Subcutaneous adipose tissue (tissue), 4 donors: Measurements from ENCODE around the gene PLBD2. TPM values are rescaled to one million over a fixed set of nuclear protein-coding genes. Genes with fewer than 3 reads are reported as not detected.

ENCODE experiments used
- total RNA-seq, 4 donors: library from RNA; depleted of rRNA; stranded (reverse); fragments of >200 nt; gene quantifications; one replicate each; pipeline ENCODE4 v1.1.0, GENCODE V29; 2016
- TF ChIP-seq, protein P1 (sequence below): fragments of 450-650 bp; IDR thresholded peaks from one replicate; pipeline ENCODE4 v1.5.1; 2016; ENCODE audit warnings: low read depth, mild to moderate bottlenecking, control low read depth, antibody characterized with exemption, moderate library complexity

Gene PLBD2
- total RNA-seq, 4 donors from 2014 or later, result 31.8 to 69.7 (median 59.5) TPM

DNA sequence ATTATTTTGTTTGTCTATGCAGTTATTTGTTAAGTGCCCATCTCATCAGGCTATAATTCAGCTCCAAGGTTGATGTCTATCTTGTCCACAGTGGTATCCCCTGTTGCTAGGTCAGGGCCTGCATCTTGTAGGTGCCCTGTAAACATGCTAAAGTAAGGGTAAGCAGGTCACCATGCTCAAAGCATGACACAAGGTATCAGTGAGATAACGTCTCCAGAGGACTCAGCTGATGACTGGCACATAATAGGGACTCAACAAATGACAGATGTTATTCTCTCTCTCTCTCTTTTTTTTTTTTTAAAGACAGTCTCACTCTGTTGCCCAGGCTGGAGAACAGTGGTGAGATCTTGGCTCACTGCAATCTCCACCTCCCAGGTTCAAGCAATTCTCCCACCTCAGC is 66.1 kb downstream of the PLBD2 start:
- TF ChIP-seq, protein P1, sequence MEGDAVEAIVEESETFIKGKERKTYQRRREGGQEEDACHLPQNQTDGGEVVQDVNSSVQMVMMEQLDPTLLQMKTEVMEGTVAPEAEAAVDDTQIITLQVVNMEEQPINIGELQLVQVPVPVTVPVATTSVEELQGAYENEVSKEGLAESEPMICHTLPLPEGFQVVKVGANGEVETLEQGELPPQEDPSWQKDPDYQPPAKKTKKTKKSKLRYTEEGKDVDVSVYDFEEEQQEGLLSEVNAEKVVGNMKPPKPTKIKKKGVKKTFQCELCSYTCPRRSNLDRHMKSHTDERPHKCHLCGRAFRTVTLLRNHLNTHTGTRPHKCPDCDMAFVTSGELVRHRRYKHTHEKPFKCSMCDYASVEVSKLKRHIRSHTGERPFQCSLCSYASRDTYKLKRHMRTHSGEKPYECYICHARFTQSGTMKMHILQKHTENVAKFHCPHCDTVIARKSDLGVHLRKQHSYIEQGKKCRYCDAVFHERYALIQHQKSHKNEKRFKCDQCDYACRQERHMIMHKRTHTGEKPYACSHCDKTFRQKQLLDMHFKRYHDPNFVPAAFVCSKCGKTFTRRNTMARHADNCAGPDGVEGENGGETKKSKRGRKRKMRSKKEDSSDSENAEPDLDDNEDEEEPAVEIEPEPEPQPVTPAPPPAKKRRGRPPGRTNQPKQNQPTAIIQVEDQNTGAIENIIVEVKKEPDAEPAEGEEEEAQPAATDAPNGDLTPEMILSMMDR, result no peak

DNA sequence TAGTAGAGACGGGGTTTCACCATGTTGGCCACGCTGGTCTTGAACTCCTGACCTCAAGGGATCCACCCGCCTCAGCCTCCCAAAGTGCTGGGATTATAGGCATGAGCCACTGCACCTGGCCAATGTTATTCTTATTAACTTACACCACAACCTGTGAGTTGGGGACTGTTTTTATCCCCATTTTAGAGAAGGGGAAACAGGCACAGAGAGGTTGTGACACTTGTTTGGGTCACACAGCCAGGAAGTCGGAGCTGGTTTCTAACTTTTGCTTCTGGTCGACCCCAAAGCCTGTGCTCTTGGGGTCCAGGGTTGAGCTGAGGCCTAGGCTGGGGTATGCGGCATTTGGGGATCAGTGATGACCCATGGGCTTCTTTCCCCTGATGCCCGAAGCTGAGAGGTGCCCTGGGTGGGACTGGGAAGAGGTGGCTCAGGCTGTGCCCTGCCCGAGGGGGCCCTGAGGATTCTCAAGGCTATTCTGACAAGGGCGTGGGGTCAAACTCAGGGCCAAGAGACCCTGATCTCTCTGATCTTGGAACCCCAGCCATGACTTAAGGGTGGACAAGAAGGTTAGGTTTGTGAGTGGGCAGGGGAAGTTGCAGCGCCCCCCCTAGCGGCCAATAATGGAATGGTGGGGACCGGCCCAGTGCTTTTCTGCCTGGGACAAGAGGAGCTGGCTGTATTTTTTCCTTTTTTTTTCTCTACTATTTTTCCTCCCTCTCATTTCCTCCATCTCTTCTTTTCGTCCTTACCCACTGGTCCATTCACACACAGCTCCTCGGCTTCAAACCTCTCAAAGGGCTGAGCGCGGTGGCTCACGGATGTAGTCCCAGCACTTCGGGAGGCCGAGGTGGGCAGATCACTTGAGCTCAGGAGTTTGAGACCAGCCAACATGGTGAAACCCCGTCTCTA is 66.8 kb downstream of the PLBD2 start:
- TF ChIP-seq, protein P1, result no peak

DNA sequence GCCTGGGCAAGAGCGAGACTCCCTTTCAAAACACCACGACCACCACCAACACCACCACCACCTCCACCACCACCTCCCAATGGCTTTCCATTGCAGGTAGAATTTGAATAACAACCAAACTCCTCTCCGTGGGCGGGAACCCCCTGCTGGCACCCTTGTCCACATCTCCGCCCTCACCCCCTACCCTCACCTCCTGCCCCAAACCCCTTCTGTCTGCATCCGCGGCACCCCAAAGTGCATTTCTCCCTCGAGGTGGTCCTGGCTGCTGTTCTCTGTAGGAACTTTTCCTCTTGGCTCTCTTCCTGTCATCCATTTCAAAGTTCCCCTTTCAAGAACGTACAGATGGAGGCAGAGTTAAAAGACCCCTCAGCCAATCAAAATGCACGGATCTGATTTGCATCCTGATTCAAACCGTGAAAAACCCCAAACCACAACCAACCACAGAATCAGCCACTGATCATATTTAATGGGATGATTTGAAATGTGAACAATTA is 67.6 kb downstream of the PLBD2 start:
- TF ChIP-seq, protein P1, result no peak

DNA sequence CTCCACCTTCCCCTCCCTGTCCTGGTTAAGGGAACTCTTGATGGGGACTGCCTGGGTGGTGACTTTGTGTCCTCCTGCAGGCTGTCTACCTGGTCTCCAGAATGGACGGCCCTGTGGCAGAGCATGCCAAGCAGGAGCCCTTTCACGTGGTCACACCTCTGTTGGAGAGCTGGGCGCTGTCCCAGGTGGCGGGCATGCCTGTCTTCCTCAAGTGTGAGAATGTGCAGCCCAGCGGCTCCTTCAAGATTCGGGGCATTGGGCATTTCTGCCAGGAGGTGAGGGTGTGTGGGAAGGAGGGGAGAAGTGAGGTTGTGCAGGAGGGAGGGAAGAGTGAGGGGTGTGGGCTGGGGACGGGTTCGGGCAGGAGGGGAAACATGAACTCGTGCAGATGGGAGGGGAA is 69.5 kb downstream of the PLBD2 start:
- TF ChIP-seq, protein P1, result no peak

DNA sequence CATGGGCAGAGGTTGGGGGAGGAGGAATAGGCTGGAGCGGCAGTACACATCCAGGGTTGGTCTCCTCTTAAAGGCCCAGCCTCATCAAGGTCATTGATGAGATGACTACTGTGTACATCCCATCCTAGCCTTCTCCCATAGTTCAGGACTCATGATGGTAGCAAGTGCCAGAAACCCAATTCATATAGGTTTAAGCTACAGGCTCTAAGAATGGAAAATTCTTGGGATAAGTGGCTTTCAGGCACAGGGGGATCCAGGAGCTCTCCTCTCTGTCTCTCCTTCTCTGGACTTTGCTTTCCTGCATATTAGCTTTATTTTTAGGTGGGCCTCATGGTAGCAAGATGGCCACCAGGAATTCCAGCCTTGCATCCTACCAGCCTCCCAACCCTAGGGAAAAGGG is 70.1 kb downstream of the PLBD2 start:
- TF ChIP-seq, protein P1, result no peak

DNA sequence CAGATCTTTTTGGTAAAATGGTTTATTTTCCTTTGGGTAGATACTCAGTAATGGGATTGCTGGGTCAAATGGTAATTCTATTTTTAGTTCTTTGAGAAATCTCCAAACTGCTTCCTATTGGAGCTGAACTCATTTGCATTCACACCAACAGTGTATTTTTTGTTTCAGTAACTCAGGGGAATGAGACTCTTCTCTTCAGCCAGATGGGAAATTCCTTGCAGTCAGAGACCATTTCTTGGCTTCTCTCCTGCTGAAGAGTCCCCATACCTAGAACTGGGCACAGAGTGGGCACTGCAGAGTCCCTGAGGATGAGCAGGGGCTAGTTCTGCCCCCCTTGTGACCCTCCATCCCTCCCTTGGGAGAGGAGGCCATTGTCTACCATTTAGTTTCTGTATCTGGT is 74.6 kb downstream of the PLBD2 start:
- TF ChIP-seq, protein P1, result no peak

DNA sequence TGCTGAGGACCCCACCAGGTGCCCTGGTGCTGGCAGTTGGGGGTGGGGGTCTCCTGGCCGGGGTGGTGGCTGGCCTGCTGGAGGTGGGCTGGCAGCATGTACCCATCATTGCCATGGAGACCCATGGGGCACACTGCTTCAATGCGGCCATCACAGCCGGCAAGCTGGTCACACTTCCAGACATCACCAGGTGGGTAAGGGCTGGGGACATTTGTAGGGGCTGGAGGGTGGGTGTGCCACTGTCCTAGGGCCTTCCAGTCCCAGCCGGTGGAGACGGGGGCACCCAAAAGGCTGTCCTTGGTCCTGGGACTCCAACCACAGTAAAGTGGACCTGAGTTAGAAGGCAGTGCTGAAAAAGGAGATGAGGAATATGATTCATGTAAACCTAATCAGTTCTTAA is 77.0 kb downstream of the PLBD2 start:
- TF ChIP-seq, protein P1, result no peak
